NOMO-1 treated with dmso at 0.1 percent for 144 hours (cell line): ENCODE results near the gene B3GNT7.
"Not testable (repeated sequence)": the region's sequence is repeated elsewhere in the genome, so short reads cannot be mapped to it uniquely, and the experiment has no call there.

ENCODE experiments used
- DNase-seq: peaks from one replicate; lab custom pipeline; 2025; ENCODE audit not compliant: unreplicated experiment; lab: John Stamatoyannopoulos, UW

Gene B3GNT7

DNA sequence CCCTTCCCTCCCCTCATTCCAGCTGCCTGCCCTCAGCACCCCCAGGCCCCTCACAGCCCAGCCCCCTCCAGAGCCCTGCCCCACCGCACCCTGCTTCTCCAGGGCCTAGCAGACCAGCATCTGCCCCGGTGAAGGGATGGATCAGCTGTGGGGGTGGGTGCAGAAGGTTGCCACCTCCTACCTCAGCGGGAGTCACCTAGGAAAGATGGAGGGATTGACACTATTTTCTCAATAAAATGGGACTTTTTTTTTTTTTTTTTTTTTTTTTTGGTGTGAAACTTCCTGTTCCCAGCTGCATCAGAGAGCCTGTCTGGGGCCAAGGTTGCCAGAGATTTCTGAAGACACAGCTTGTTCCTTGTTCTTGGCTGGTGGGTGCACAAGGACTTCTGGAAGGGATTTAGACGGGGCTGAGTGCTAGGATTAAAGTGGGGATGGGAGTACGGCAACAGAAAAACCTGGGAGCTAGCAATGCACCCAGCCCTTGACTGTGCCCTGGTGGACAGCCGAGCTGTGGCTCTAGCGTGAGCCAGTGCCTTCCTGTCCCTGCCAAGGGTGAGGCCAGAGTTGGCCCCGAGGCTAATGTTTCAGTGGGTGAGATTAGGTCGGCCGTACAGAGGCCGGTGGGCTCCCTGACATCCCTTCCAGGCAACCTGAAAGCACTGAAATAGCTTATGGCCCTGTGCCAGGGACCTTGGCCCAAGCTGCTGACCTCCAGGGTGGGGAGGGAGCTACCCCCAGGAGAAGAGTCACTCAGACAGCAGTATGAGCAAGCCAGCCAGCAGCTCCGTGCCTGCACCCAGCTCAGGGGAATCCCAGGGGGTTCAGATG lies 4.6 kb downstream of the B3GNT7 start:
- no peak for DNase-seq

DNA sequence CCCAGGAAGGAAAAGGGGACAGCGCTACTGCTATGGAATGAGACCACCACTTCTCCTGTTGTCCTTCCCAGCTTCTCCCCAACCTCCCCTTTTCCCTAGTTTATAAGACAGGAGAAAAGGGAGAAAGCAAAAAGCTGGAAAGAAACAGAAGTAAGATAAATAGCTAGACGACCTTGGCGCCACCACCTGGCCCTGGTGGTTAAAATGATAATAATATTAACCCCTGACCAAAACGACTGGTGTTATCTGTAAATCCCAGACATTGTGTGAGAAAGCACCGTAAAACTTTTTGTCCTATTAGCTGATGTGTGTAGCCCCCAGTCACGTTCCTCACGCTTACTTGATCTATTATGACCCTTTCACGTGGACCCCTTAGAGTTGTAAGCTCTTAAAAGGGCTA lies 5.2 kb downstream of the B3GNT7 start:
- DNase-seq = not testable (repeated sequence)

DNA sequence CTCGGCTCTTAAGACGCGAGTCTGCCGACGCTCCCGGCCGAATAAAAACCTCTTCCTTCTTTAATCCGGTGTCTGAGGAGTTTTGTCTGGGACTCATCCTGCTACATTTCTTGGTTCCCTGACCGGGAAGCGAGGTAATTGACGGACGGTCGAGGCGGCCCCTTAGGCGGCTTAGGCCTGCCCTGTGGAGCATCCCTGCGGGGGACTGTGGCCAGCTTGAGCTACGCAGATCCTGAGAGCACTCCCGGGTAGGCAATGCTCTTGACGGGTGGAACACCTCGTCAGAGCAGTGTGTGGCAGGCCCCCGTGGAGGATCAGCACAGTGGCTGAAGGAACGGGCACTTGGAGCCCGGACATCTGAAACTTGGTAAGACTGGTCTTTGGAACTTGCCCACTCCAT lies 5.6 kb downstream of the B3GNT7 start:
- not testable (repeated sequence) for DNase-seq

DNA sequence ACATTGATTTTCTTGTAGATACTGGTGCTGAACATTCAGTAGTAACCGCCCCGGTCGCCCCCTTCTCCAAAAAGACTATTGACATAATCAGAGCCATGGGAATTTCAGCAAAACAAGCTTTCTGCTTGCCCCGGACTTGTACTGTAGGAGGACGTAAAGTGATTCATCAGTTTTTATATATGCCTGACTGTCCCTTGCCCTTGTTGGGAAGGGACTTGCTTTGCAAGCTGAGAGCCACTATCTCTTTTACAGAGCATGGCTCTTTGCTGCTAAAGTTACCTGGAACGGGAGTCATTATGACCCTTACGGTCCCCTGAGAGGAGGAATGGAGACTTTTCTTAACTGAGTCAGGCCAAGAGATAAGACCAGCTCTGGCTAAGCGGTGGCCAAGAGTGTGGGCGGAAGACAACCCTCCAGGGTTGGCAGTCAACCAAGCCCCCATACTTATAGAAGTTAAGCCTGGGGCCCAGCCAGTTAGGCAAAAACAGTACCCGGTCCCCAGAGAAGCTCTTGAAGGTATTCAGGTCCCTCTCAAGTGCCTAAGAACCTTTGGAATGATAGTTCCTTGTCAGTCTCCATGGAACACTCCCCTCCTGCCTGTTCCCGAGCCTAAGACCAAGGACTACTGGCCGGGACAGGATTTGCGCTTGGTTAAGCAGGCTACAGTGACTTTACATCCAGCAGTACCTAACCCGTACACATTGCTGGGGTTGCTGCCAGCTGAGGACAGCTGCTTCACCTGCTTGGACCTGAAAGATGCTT lies 8.1 kb downstream of the B3GNT7 start:
- DNase-seq = not testable (repeated sequence)

DNA sequence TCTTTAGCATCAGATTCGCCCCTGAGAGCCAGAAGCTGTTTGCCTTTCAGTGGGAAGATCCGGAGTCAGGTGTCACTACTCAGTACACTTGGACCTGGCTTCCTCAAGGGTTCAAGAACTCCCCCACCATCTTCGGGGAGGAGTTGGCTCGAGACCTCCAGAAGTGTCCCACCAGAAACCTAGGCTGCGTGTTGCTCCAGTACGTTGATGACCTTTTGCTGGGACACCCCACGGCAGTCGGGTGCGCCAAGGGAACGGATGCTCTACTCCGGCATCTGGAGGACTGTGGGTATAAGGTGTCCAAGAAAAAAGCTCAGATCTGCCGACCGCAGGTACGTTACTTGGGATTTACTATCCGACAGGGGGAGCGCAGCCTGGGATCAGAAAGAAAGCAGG lies 8.7 kb downstream of the B3GNT7 start:
- DNase-seq = not testable (repeated sequence)

DNA sequence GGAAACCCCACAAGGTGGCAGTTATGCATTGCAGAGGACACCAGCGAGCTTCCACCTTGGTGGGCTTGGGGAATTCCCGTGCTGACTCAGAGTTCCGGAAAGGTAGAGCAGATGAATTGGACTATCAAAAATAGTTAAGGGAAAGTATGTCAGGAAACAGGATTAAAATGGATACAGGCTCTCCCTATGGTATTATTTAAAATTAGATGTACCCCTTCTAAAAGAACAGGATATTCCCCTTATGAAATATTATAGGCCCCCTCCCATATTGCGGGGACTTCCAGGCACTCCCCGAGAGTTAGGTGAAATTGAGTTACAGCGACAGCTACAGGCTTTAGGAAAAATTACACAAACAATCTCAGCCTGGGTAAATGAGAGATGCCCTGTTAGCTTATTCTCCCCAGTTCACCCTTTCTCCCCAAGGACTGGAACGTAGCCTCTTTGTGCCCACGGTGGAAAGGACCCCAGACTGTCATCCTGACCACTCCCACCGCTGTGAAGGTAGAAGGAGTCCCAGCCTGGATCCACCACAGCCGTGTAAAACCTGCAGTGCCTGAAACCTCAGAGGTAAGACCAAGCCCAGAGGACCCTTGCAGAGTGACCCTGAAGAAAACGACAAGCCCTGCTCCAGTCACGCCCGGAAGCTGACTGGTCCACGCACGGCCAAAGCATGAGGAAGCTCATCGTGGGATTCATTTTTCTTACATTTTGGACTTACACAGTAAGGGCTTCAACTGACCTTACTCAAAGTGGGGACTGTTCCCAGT lies 10.3 kb downstream of the B3GNT7 start:
- not testable (repeated sequence) for DNase-seq

DNA sequence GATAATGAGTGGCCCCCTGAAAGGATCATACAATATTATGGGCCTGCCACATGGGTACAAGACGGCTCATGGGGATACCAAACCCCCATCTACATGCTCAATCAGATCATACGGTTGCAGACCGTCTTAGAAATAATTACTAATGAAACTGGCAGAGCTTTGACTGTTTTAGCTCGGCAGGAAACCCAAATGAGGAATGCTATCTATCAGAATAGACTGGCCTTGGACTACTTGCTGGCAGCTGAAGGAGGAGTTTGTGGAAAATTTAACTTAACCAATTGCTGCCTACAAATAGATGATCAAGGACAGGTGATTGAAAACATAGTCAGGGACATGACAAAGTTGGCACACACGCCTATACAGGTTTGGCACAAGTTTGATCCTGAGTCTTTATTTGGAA lies 12.2 kb downstream of the B3GNT7 start:
- not testable (repeated sequence) for DNase-seq

DNA sequence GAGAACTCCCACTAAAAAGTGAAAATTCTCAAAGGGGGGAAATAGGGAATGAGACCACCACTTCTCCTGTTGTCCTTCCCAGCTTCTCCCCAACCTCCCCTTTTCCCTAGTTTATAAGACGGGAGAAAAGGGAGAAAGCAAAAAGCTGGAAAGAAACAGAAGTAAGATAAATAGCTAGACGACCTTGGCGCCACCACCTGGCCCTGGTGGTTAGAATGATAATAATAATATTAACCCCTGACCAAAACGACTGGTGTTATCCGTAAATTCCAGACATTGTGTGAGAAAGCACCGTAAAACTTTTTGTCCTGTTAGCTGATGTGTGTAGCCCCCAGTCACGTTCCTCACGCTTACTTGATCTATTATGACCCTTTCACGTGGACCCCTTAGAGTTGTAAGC lies 12.8 kb downstream of the B3GNT7 start:
- not testable (repeated sequence) for DNase-seq

DNA sequence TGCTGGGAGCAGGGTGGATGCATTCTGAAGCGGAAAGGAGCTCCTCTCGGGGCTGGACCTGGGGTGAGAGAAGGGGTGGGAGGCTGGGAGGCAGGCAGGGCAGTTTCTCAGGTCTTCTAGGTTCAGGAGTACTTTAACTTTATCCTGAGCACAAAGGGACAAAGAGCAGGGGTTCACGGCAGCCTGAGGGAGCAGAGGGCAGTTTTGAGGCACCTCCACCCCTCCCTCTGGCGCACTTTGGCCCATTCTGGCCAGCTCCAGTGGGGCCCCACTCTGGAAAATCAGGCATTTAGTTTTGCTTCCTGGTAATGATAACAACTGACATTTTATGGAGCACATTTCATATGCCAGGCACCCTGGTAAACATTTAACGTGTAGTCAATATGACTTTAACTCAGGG lies 14.3 kb downstream of the B3GNT7 start:
- DNase-seq = no peak

DNA sequence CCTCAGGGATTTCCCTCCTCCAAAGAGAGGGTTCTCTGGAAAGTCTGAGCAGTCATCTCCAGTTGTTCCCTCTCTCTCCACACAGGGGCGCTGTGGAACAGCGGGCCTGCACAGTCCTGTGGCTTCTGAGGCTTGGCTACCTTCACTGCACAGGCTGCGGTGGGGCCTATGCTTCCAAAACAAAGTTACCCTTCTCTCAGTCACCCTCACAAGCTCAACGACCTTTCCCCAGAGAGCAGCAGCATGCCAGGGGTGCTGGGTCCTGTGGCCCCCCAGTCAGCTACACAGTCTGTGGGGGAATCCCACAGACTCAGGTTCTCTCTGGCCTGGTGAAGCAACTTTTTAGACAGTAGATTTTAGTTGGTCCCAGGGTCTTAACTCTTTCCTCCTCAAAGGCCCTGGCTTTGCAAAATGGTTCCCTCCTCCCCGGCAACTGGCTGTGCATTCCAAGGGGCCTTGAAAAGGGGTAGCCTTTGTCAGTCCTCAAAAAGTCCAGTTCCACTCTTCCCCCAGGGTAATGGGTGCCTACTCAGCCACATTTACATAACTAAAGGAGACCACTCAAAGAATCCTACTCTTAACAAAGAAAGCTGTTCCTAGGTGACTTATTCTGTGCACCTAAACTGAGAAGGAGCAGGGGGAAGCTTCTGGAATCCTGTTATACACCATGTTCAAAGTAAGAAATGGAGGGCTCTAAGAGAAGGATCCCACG lies 14.9 kb downstream of the B3GNT7 start:
- DNase-seq = no peak

DNA sequence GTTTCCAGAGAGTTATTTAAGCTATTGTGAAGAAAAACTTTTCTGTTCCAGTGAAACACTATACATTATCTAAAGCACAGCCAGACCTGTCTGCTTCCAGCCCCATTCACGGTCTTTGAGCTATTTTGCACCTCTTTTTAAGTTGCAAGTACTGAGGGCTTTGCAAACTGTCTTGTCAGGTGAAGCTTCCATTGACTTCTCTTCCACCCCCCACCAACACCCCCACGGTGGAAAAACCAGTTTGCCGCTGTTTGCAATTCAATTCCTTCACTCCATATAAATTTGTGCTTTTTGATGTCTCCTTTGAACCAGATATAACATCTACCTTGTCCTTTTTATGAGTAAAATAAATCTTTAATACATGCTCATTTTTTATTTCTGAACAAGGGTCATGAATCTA lies 15.7 kb downstream of the B3GNT7 start:
- DNase-seq = no peak

DNA sequence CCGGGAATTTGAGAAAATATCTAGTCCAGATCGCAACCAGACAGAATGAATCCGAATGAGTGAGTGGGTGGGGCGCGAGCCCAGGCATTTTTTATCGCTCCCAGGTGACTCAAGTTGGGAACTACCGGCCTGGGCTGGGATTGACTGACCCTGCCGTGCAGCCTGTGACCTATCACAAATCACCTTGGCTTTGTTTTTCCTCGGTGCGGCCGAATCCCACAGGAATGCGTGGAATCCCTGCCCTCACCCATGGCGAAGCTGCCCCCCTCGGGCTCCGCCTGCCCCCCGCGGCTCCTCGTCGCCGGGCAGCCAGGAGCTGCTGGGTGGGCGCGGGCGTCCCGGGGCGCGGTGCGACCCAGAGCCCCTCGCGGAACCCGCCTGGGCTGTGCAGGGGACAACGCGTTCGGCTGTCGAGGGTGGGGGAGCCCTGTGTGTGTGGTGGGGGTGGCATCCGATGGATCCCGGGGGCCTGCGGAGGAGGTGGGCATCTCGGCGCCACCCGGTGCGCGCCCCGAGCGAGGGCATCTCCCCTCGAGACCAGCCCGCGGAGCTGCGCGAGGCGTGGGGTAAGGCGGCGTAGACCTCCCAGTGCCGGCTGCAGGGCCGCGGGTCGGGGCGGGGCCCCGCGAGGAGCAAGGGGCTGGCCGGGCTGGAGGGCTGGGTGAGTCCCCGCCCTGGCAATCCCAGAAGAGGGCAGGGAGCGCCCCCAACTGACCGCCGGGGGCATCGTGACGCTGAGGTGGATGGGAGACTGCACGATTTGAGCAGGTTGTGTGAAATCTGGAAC lies 16.5 kb downstream of the B3GNT7 start:
- peak; percentile 69 for DNase-seq

DNA sequence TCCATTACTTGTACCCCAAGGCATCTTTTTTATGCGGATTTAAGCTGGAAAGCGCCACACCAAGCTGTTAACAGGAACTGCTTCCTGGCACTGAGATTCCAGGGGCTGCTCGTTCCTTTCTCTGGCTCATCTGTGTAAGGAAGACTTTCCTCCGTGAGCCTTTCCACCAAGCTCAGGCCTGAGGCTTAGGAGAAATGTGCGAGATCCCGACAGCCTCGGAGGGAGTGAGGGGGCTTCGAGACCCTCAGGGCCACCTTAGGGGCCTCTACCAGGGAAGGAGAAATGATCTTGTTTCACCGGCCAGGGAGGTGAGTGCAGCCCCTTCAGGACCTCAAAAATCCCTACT lies 17.1 kb downstream of the B3GNT7 start:
- no peak for DNase-seq

DNA sequence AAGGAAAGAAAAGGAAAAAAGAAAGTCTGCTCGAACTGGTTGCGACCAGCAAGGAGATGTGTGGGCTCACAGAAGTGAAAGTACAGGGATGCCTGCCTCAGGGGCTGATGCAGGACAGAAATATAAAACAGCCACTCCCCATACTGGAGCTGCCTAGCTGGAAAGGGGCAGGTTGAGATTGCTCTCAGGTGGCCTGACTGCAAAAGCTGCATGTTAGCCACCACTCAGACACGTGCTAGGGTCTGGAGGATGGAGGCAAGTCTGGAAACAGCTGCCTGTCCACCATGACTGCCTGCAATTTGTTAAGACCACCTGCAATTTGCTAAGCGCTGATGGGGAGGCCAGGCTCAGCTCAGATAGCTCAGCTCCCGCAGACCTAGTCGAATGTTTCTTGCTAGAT lies 17.9 kb downstream of the B3GNT7 start:
- no peak for DNase-seq

DNA sequence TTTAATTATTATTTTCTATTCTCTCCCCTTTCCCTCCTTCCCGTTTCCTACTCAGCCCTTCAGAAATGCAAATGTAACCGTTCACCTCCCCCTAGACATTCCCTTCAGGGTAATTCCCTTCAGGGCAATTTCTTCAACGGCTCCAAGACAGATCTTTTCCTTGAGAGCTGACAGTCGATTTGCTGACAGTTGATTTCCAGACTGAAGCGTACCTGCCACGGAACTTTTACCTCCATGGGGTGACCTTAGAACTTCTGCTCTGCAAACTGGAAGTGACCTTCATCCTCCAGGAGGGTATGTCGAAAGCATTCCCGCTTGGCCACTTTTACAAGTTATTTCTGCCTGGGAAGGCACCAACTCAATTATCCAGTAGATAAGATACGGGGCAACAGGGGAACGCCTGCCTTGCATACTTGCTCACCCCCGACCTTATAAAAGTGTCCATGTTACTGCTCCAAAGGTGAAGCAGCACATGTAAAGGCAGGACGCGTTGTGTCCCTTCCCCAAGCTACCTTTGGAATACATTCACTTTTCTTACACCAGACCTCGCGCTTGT lies 18.5 kb downstream of the B3GNT7 start:
- DNase-seq = no peak

DNA sequence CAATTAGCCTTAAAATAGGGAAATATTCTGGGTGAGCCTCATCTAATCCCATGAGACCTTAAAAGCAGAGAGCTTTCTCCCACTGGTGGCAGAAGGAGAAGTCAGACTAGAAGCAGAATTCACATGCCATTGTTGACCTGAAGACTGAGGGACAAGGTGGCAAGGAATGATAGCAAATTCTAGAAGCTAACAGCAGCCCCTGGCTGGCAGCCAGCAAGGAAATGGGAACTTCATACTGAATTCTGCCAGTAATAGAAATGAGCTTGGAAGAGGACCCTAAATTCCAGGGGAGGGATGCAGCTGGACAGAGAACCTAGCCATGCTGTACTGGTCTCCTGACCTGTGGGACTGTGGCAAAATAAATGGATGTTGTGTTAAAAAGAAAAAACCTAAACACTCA lies 19.5 kb downstream of the B3GNT7 start:
- DNase-seq = no peak

DNA sequence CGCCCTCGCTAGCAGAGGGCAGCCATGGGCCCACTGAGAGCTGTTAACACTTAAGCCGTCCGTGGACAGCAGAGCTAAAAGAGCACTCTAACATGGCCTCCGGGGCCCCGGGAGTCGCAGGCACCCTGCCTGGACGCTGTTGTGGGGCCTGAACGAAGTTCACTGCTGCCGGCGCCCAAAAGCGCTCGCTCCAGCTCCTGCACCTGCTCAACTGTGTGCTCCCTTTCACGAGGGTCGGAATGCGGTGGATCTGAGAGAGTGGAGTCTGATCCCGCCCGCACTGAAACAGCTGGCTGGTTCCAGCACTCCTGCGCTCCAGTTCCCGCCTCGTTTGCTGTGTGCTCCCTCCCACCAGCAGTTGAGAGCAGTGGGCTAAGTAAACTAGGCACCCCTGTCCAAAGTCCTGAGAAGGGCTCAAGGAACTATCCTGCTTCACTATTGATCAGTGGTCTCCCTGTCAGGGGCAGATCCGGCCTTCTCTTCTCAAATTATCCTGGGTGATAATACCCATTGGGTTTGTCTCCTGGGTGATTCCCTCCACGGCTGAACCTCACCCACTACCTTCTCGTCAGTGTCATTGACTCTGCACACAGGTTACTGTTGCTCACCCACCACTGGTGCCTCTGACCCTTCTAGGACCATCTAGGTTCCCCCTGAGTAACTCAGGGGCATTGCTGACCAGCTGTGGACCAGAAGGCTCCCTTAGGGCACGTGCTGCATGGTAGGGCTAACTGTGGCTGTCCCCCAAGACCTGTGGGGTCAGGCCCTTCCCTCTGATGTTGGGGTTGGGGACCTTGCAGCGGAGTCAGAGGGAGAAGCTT lies 23.5 kb downstream of the B3GNT7 start:
- DNase-seq = no peak

DNA sequence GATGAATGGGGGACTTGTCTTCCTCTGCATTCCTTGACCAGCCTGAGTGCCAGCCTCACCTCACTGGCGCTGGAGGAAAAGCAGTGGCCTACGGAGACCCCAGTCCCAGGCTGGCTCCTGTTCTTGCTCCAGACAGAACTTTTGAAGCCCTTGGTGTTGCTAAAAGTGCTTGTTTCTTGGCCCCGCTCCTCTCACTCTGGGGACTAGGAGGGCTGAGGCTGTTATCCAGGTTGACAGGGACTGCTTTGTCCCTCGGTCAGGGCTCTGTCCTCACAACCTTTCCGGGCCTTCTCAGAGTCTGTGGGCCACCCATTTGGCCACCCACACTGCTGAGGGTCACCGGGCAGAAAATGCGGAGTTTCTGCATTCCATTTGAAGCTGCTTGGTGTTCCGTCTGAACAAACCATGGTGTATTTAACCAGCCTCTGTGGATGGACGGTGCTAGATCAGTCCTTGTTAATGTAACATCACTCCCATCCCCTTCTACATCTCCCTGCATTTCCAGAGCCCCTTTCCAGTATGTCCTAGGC lies 25.6 kb downstream of the B3GNT7 start:
- no peak for DNase-seq

DNA sequence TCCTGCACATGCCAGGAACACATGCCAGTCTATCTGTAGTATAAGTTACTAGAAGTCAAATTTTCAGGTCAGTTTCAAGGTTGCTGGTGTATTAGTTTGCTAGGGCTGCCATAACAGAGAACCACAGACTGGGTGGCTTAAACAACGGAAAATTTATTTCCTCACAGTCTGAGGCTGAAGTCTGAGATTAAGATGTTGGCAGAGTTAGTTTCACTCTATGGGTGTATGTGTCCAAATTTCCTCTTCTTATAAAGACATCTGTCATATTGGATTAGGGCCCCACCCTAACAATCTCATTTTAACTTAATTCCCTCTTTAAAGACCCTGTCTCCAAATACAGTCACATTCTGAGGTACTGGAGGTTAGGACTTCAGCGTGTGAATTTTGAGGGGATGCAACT lies 26.5 kb downstream of the B3GNT7 start:
- DNase-seq = no peak
